Glutamatergic neuron (in vitro differentiated cells): ENCODE results near the gene GM2A. TPM values are rescaled to one million over a fixed set of nuclear protein-coding genes. Genes with fewer than 3 reads are reported as not detected.

Source experiments
- DNase-seq: peaks from one replicate; pipeline ENCODE4 v3.0.0; 2022
- H3K27ac Mint-ChIP-seq: one replicate; pipeline ENCODE4 v1.8.0; 2020; ENCODE audit warnings: mild to moderate bottlenecking, mixed read lengths, inconsistent platforms; ENCODE audit not compliant: unreplicated experiment
- H3K27me3 Mint-ChIP-seq: one replicate; pipeline ENCODE4 v1.8.0; 2020; ENCODE audit warnings: mild to moderate bottlenecking, moderate library complexity, mixed read lengths, inconsistent platforms; ENCODE audit not compliant: unreplicated experiment
- H3K36me3 Mint-ChIP-seq: one replicate; pipeline ENCODE4 v1.8.0; 2020; ENCODE audit warnings: mild to moderate bottlenecking, mixed read lengths, inconsistent platforms; ENCODE audit not compliant: unreplicated experiment
- H3K4me1 Mint-ChIP-seq: one replicate; pipeline ENCODE4 v1.8.0; 2020; ENCODE audit warnings: mild to moderate bottlenecking, low read depth, mixed read lengths, inconsistent platforms; ENCODE audit not compliant: unreplicated experiment
- H3K4me3 Mint-ChIP-seq: one replicate; pipeline ENCODE4 v1.8.0; 2020; ENCODE audit warnings: mild to moderate bottlenecking, mixed read lengths, inconsistent platforms; ENCODE audit not compliant: unreplicated experiment
- H3K9me3 Mint-ChIP-seq: one replicate; pipeline ENCODE4 v1.8.0; 2020; ENCODE audit warnings: mild to moderate bottlenecking, moderate library complexity, mixed read lengths, inconsistent platforms; ENCODE audit not compliant: unreplicated experiment
- CTCF ChIP-seq: fragments of 200-600 bp; sonication (generic); IDR thresholded peaks from one replicate; pipeline ENCODE4 v1.5.0; 2021; ENCODE audit not compliant: partially characterized antibody, unreplicated experiment
- total RNA-seq: library from RNA; stranded (reverse); fragmentation: NEBNext Ultra II Directional; extraction: Animal tissue kit (Norgen Biotek cat#: 25700); gene quantifications from one replicate; pipeline ENCODE4 v1.2.1, GENCODE V29; 2021; ENCODE audit not compliant: unreplicated experiment

GM2A gene
- total RNA-seq, 1 donor from 2014 or later, result 13.7 TPM

GRCh38 chr5:151283120-151283825, 30.3 kb downstream of the GM2A start:
- DNase-seq, result no peak
- Mint-ChIP-seq H3K9me3 (peaks cover 3% of the 10 kb centered on the region), H3K4me3 (no peak overlapping the region), H3K27ac (no peak overlapping the region), H3K4me1 (no peaks in the 10 kb centered on the region), H3K36me3 (no peaks in the 10 kb centered on the region), H3K27me3 (no peaks in the 10 kb centered on the region)
- TF ChIP-seq CTCF, result no peak

DNA sequence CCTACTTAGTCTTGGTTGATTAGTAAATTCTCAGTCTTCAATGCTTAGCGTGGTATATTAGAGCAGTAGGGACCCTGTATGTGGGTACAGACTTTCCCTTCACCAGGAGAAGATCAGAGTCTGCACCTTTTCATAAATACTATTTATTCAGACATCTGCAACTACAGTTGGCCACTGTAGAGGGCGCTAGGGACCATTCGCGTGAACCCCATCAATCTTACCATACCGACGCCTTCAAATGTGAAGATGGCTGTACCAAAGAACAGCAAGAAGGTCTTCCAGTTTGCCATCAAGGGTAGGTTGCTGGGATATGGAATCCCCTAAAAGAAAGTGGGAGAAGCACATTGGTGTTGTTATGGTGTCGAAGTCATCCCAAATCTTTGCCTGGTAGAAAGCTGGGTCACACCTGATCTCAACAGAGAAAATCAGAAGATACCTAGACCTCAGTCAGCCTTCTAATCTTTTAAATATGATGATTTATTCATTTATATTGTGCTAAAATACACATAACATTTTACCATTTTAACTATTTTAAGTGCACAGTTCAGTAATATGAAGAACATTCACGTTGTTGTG, 31.5 kb downstream of the GM2A start:
- H3K9me3 Mint-ChIP-seq, result peaks cover 3% of the 10 kb centered on the region
- DNase-seq, result no peak
- H3K36me3 Mint-ChIP-seq, result no peaks in the 10 kb centered on the region
- H3K4me1 Mint-ChIP-seq, result no peaks in the 10 kb centered on the region
- H3K27me3 Mint-ChIP-seq, result no peaks in the 10 kb centered on the region
- no peak overlapping the region for H3K27ac Mint-ChIP-seq
- no peak for TF ChIP-seq CTCF
- H3K4me3 Mint-ChIP-seq, result no peak overlapping the region

DNA sequence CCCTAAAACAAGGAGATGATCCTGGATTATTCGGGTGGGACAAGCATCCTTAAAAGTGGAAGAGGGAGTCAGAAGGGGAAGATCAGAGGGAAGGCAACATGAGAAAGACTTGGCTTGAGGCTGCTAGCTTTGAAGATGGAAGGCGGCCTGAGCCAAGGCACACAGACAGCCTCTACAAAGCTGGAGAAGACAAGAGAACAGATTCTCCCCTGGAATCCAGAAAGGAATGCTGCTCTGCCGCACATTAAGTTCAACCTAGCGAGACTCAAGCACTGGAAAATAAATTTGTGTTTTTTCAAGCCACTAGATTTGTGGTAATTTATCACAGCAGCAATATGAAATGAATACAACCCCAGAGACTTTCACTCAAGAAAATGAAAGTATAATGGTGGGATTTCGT, 32.7 kb downstream of the GM2A start:
- no peaks in the 10 kb centered on the region for H3K4me1 Mint-ChIP-seq
- no peaks in the 10 kb centered on the region for H3K36me3 Mint-ChIP-seq
- no peak overlapping the region for H3K4me3 Mint-ChIP-seq
- H3K9me3 Mint-ChIP-seq, result peaks cover 3% of the 10 kb centered on the region
- no peaks in the 10 kb centered on the region for H3K27me3 Mint-ChIP-seq
- H3K27ac Mint-ChIP-seq, result no peak overlapping the region
- DNase-seq, result no peak
- no peak for TF ChIP-seq CTCF

DNA sequence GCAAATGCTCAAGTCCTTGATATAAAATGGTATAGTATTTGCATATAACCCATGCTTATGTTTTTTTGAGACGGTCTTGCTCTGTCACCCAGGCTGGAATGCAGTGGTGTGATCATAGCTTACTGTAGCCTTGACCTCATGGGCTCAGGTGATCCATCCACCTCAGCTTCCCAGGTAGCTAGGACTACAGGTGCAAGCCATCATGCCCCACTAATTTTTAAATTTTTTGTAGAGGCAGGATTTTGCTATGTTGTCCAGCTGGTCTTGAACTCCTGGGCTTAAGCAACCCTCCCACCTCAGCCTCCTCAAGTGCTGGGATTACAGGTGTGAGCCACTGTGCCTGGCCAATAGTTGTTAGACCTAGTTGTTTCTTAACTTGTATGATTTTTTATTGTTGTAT, 33.3 kb downstream of the GM2A start:
- Mint-ChIP-seq H3K4me1 (no peaks in the 10 kb centered on the region), H3K36me3 (no peaks in the 10 kb centered on the region), H3K27me3 (no peaks in the 10 kb centered on the region), H3K9me3 (peaks cover 3% of the 10 kb centered on the region), H3K27ac (no peak overlapping the region), H3K4me3 (no peak overlapping the region)
- TF ChIP-seq CTCF, result no peak
- no peak for DNase-seq

- no peak for TF ChIP-seq CTCF
- Mint-ChIP-seq H3K27me3 (no peaks in the 10 kb centered on the region), H3K4me3 (no peak overlapping the region), H3K36me3 (no peaks in the 10 kb centered on the region), H3K9me3 (peaks cover 3% of the 10 kb centered on the region), H3K4me1 (no peaks in the 10 kb centered on the region), H3K27ac (no peak overlapping the region)
- DNase-seq, result no peak
Measured at GRCh38 chr5:151288180-151288579, 35.2 kb downstream of the GM2A start.
